Esophagus (tissue), 2 donors: ENCODE data around the gene CSNK1G2. TPM values are rescaled to one million over a fixed set of nuclear protein-coding genes. Genes with fewer than 3 reads are reported as not detected.

ENCODE experiments used
- H3K27ac ChIP-seq, 2 donors: one replicate each; pipeline ENCODE4 v1.5.1; 2013; ENCODE audit warnings: low read depth in 2 of 2, mild to moderate bottlenecking in 2 of 2, inconsistent platforms in 1 of 2, low read length in 1 of 2, moderate library complexity in 1 of 2
- H3K27me3 ChIP-seq, 2 donors: one replicate each; pipeline ENCODE4 v1.6.1; 2013; ENCODE audit warnings: low read length in 2 of 2, control low read depth in 1 of 2, mild to moderate bottlenecking in 1 of 2; ENCODE audit not compliant: insufficient read depth in 2 of 2, control insufficient read depth in 1 of 2
- H3K36me3 ChIP-seq, 2 donors: one replicate each; pipeline ENCODE4 v1.6.1; 2013; ENCODE audit warnings: low read length in 1 of 2; ENCODE audit not compliant: control insufficient read depth in 2 of 2, insufficient read depth in 2 of 2
- H3K4me1 ChIP-seq, 2 donors: one replicate each; pipeline ENCODE4 v1.6.1; 2013; ENCODE audit warnings: low read length in 1 of 2; ENCODE audit not compliant: control insufficient read depth in 2 of 2, insufficient read depth in 2 of 2
- H3K4me3 ChIP-seq, 2 donors: one replicate each; pipeline ENCODE4 v1.5.1; 2013; ENCODE audit warnings: low read length in 2 of 2, mild to moderate bottlenecking in 2 of 2, low read depth in 1 of 2, moderate library complexity in 1 of 2
- H3K9me3 ChIP-seq, 2 donors: one replicate each; pipeline ENCODE4 v1.6.1; 2013; ENCODE audit warnings: mild to moderate bottlenecking in 2 of 2, low read depth in 1 of 2, low read length in 1 of 2, moderate library complexity in 1 of 2; ENCODE audit not compliant: control insufficient read depth in 2 of 2, insufficient read depth in 1 of 2
- WGBS, 2 donors: extraction: QIAGEN DNeasy Blood & Tissue Kit; methylation state at CpG; one replicate each; pipeline ENCODE4 v1.1.7; 2013; 5-methylcytosine and 5-hydroxymethylcytosine counted together
- polyA plus RNA-seq, 2 donors: library from polyadenylated mRNA; stranded (reverse); fragments of 200-250 nt; gene quantifications; one replicate each; pipeline ENCODE4 v1.2.3, GENCODE V29; 2013
- donor health status: healthy with polysubstance abuse.
- donor health status: Bipolar disorder and iron deficiency.

The CSNK1G2 gene
- polyA plus RNA-seq, 2 donors: 59.9 to 63.7 TPM

DNA sequence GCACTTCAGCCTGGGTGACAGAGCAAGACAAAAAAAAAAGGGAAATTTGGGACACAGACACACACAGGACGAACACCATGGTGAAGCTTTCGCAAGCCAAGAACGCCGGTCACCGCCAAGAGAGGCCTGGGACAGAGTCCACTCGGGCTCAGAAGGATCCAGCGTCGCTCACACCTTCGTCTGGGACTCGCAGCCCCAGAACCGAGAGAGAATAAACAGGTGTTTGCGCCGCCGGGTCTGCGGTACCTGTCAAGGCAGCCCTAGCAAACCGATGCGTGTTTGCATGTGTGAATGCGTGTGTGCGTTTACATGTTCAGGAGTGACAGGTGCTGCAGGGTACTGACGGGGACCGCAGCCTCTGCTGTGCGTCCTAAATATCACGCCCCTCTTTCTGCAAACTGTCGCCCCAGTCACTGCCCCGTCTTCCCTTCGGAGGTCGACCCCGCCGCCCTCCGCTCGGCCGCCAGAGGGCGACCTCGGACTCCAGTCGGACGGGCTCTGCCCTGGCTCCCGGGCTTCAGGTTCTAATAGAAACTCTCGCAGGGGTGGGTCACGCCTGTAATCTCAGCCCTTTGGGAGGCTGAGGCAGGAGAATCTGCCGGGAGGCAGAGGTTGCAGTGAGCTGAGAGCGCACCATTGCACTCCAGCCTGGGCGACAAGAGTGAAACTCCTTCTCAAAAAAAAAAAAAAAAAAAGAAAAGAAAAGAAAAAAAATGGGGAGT lies 11.8 kb upstream of the CSNK1G2 start:
- H3K4me3 ChIP-seq: peak overlapping the region in 1 of 2 donors; percentile 2
- peaks cover 3 to 8% of the 10 kb centered on the region in 2 donors for H3K36me3 ChIP-seq
- no peaks in the 10 kb centered on the region for H3K27me3 ChIP-seq
- WGBS, 2 donors: 9 to 10% methylated on average over 42 of the region's 42 CpGs
- no peak overlapping the region for H3K27ac ChIP-seq
- peaks cover 3 to 7% of the 10 kb centered on the region in 2 donors for H3K4me1 ChIP-seq
- H3K9me3 ChIP-seq: no peaks in the 10 kb centered on the region

DNA sequence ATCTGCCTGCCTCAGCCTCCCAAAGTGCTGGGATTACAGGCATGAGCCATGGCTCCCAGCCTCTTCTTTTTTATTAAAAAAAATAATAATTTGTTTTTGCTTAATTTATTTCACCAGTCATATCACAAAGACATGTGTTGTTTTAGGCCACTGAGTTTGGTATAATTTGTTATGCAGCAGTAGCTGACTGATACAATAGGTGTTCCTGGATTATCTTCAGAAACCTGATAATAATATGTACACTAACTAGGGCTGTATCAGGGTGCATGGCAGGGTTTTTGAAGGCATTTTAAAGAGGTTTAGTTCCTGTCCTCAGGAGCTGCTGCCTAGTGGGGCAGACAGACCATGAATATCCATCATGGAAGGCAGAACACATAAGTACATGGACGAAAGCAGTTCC lies 9.5 kb upstream of the CSNK1G2 start:
- Histone ChIP-seq H3K27ac (no peak overlapping the region), H3K27me3 (no peaks in the 10 kb centered on the region), H3K36me3 (no peaks in the 10 kb centered on the region), H3K4me3 (no peak overlapping the region), H3K9me3 (no peaks in the 10 kb centered on the region), H3K4me1 (peaks cover 5 to 7% of the 10 kb centered on the region in 2 donors)
- WGBS, 2 donors: 87 to 96% methylated on average over 1 of the region's 1 CpG

DNA sequence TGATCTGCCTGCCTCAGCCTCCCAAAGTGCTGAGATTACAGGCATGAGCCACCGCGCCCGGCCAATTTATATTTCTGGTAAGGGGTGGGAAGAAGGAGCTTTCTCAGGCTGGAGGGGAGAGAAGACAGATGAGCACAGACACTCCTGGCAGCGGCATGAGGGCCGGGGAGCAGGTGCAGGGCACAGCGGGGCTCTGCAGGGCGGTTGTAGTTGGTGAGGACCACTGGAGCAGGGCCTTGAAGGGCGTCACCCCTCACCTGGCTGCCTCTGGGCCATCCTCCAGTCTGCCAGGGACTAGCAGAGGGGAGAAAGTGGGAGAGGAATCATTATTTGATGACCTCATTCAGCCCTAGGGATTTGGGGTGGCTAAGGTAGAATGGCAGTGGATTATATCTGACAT lies 8.6 kb upstream of the CSNK1G2 start:
- peaks cover 5 to 10% of the 10 kb centered on the region in 2 donors for H3K4me1 ChIP-seq
- H3K4me3 ChIP-seq: no peak overlapping the region
- no peaks in the 10 kb centered on the region for H3K36me3 ChIP-seq
- H3K9me3 ChIP-seq: no peaks in the 10 kb centered on the region
- no peaks in the 10 kb centered on the region for H3K27me3 ChIP-seq
- 90 to 92% methylated on average over 8 of the region's 8 CpGs for WGBS, 2 donors
- no peak overlapping the region for H3K27ac ChIP-seq

GRCh38 chr19:1933244-1933643 lies 7.7 kb upstream of the CSNK1G2 start:
- 69 to 72% methylated on average over 7 of the region's 7 CpGs for WGBS, 2 donors

GRCh38 chr19:1933942-1934341 lies 7.0 kb upstream of the CSNK1G2 start:
- H3K9me3 ChIP-seq: no peaks in the 10 kb centered on the region
- H3K4me1 ChIP-seq: peaks cover 5 to 10% of the 10 kb centered on the region in 2 donors
- WGBS, 2 donors: 87 to 92% methylated on average over 8 of the region's 8 CpGs
- no peaks in the 10 kb centered on the region for H3K27me3 ChIP-seq
- no peak overlapping the region for H3K27ac ChIP-seq
- no peaks in the 10 kb centered on the region for H3K36me3 ChIP-seq
- H3K4me3 ChIP-seq: no peak overlapping the region

More at GRCh38 chr19:1933244-1933643, 7.7 kb upstream of the CSNK1G2 start:
- Histone ChIP-seq H3K9me3 (no peaks in the 10 kb centered on the region), H3K36me3 (no peaks in the 10 kb centered on the region), H3K4me1 (peaks cover 5 to 10% of the 10 kb centered on the region in 2 donors), H3K27me3 (no peaks in the 10 kb centered on the region), H3K4me3 (no peak overlapping the region), H3K27ac (no peak overlapping the region)

GRCh38 chr19:1935484-1936208 lies 5.3 kb upstream of the CSNK1G2 start:
- H3K4me1 ChIP-seq: peaks cover 2 to 13% of the 10 kb centered on the region in 2 donors
- no peaks in the 10 kb centered on the region for H3K36me3 ChIP-seq
- H3K27ac ChIP-seq: peak overlapping the region in 1 of 2 donors; percentile 67
- H3K9me3 ChIP-seq: no peaks in the 10 kb centered on the region
- 56 to 64% methylated on average over 11 of the region's 11 CpGs for WGBS, 2 donors
- no peak overlapping the region for H3K4me3 ChIP-seq
- no peaks in the 10 kb centered on the region for H3K27me3 ChIP-seq

- H3K4me3 ChIP-seq: no peak overlapping the region
- peaks cover 2 to 13% of the 10 kb centered on the region in 2 donors for H3K4me1 ChIP-seq
- 86 to 89% methylated on average over 3 of the region's 3 CpGs for WGBS, 2 donors
- no peaks in the 10 kb centered on the region for H3K9me3 ChIP-seq
- H3K27me3 ChIP-seq: no peaks in the 10 kb centered on the region
- H3K27ac ChIP-seq: peak overlapping the region in 1 of 2 donors; percentile 67
- no peaks in the 10 kb centered on the region for H3K36me3 ChIP-seq
Measured at GRCh38 chr19:1936430-1936829, 4.5 kb upstream of the CSNK1G2 start.

DNA sequence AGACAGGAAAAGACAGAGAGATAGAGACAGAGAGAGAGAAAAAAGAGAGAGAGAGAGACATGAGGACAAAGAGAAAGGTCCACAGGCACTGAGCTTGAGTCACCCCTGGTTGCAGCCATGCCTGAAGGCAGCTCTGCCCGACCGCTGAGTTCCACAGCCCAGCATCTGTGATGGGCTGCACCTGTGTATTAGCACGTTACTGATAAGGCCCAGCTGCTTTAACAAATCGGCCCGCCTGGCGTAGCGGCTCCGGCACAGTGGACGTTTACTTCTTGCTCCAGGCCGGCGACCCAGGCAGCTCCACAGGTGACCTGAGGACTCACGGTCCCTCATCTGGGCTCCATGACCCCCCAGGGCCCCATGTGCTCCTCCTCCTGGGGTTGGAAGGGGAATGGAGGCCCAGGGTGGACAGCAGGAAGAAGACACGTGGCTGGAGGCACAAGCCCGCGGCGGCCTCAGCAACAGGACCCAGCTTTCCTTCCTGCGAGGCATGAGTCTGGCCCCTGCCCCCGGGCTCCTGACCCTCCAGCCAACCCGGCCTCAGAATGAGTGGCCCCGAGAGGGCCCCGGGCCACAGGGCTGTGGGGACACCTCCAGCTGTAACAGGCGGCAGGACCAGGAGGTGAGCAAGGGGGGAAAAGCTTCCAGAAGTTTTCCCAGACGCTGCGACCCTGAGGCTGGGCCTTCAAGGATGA lies 3.9 kb upstream of the CSNK1G2 start:
- H3K9me3 ChIP-seq: no peaks in the 10 kb centered on the region
- no peaks in the 10 kb centered on the region for H3K36me3 ChIP-seq
- no peak overlapping the region for H3K27ac ChIP-seq
- no peak overlapping the region for H3K4me3 ChIP-seq
- peaks cover 2 to 13% of the 10 kb centered on the region in 2 donors for H3K4me1 ChIP-seq
- WGBS, 2 donors: 89 to 90% methylated on average over 24 of the region's 24 CpGs
- no peaks in the 10 kb centered on the region for H3K27me3 ChIP-seq

DNA sequence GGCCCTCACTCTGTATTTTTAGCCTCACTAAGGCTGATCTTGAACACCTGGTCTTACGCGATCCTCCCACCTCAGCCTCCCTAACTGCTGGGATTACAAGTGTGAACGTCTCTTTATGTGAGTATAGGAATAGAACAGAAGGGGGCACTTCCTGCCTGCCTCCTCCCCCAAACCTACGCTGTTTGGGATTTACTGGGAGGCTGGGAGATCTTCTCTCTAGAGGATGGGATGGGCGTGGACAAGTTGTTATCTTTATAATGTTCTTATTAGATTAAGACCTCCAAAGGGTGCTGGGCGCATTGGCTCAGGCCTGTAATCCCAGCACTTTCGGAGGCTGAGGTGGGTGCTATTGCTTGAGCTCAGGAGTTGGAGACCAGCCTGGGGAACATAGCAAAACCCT lies 2.9 kb upstream of the CSNK1G2 start:
- no peak overlapping the region for H3K4me3 ChIP-seq
- H3K4me1 ChIP-seq: peaks cover 6 to 18% of the 10 kb centered on the region in 2 donors
- no peak overlapping the region for H3K27ac ChIP-seq
- no peaks in the 10 kb centered on the region for H3K27me3 ChIP-seq
- no peaks in the 10 kb centered on the region for H3K9me3 ChIP-seq
- 76 to 89% methylated on average over 7 of the region's 7 CpGs for WGBS, 2 donors
- H3K36me3 ChIP-seq: no peaks in the 10 kb centered on the region
